KMS-11 (cell line): ENCODE measurements around the gene TBCEL.
A peak's percentile ranks its signal among the peaks of the same experiment; 100 is the strongest.

ENCODE experiments used
- H2AFZ ChIP-seq: fragments of 200-600 bp; sonication (generic); 2 replicates; pipeline ENCODE4 v1.6.1; 2016; ENCODE audit warnings: antibody characterized with exemption, mixed run types, low read depth
- H3K27ac ChIP-seq: fragments of 200-600 bp; sonication (generic); 2 replicates; pipeline ENCODE4 v1.6.1; 2016; ENCODE audit warnings: mild to moderate bottlenecking, mixed run types
- H3K27me3 ChIP-seq: fragments of 200-600 bp; sonication (generic); 2 replicates; pipeline ENCODE4 v1.6.1; 2017; ENCODE audit warnings: mild to moderate bottlenecking, low read depth, mixed run types, moderate library complexity; ENCODE audit not compliant: insufficient read depth
- H3K36me3 ChIP-seq: fragments of 200-600 bp; sonication (generic); 2 replicates; pipeline ENCODE4 v1.6.1; 2017; ENCODE audit warnings: mild to moderate bottlenecking, mixed run types; ENCODE audit not compliant: insufficient read depth
- H3K4me1 ChIP-seq: fragments of 200-600 bp; sonication (generic); 2 replicates; pipeline ENCODE4 v1.6.1; 2016; ENCODE audit warnings: mild to moderate bottlenecking, low read depth, mixed run types; ENCODE audit not compliant: poor library complexity, severe bottlenecking
- H3K4me2 ChIP-seq: fragments of 200-600 bp; sonication (generic); 2 replicates; pipeline ENCODE4 v1.7.0; 2016; ENCODE audit warnings: mild to moderate bottlenecking, mixed run types
- H3K4me3 ChIP-seq: fragments of 200-600 bp; sonication (generic); IDR thresholded peaks from 2 replicates; pipeline ENCODE4 v1.6.1; 2017; ENCODE audit warnings: low read depth, low read length, mixed read lengths; ENCODE audit not compliant: insufficient read depth
- H3K79me2 ChIP-seq: fragments of 200-600 bp; sonication (generic); 2 replicates; pipeline ENCODE4 v1.6.1; 2016; ENCODE audit warnings: low read depth, mixed run types; ENCODE audit not compliant: insufficient read depth
- H3K9ac ChIP-seq: fragments of 200-600 bp; sonication (generic); 2 replicates; pipeline ENCODE4 v1.6.1; 2016; ENCODE audit warnings: mild to moderate bottlenecking, mixed run types
- H4K20me1 ChIP-seq: fragments of 200-600 bp; sonication (generic); 2 replicates; pipeline ENCODE4 v1.6.1; 2016; ENCODE audit warnings: mild to moderate bottlenecking, mixed run types; ENCODE audit not compliant: insufficient read depth
- TF ChIP-seq, protein P1 (sequence below): fragments of 200-600 bp; sonication (generic); conservative IDR thresholded peaks from 2 replicates; pipeline ENCODE4 v1.6.1; 2017; ENCODE audit warnings: low read depth, mild to moderate bottlenecking, antibody characterized with exemption, low read length, moderate library complexity, mixed read lengths

The TBCEL gene

DNA sequence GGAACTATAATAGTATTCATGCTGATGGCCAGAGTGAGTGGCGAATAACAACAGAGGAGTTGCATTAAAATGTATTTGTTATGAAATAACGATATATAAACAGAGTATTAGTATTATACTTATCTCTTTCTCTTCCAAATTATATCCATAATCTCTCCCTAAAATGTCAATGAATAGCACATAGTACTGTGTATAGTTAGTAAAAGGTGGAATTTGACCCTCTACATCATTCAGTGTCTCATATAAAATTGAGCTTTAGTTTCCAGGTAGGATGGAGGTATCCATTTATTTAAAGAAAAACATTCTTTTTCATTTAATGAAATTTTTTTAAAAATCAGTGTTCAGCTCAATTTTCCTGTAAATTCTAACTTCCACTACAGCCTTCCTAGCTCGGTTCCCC lies 42.7 kb downstream of the TBCEL start:
- Histone ChIP-seq H2AFZ (no peak overlapping the region), H3K79me2 (no peaks in the 10 kb centered on the region), H3K27me3 (no peaks in the 10 kb centered on the region), H3K27ac (no peak overlapping the region), H4K20me1 (no peaks in the 10 kb centered on the region), H3K4me1 (peaks cover 24% of the 10 kb centered on the region), H3K36me3 (no peaks in the 10 kb centered on the region), H3K4me2 (no peak overlapping the region), H3K9ac (no peak overlapping the region), H3K4me3 (no peak overlapping the region)
- TF ChIP-seq, protein P1, sequence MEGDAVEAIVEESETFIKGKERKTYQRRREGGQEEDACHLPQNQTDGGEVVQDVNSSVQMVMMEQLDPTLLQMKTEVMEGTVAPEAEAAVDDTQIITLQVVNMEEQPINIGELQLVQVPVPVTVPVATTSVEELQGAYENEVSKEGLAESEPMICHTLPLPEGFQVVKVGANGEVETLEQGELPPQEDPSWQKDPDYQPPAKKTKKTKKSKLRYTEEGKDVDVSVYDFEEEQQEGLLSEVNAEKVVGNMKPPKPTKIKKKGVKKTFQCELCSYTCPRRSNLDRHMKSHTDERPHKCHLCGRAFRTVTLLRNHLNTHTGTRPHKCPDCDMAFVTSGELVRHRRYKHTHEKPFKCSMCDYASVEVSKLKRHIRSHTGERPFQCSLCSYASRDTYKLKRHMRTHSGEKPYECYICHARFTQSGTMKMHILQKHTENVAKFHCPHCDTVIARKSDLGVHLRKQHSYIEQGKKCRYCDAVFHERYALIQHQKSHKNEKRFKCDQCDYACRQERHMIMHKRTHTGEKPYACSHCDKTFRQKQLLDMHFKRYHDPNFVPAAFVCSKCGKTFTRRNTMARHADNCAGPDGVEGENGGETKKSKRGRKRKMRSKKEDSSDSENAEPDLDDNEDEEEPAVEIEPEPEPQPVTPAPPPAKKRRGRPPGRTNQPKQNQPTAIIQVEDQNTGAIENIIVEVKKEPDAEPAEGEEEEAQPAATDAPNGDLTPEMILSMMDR: no peak

DNA sequence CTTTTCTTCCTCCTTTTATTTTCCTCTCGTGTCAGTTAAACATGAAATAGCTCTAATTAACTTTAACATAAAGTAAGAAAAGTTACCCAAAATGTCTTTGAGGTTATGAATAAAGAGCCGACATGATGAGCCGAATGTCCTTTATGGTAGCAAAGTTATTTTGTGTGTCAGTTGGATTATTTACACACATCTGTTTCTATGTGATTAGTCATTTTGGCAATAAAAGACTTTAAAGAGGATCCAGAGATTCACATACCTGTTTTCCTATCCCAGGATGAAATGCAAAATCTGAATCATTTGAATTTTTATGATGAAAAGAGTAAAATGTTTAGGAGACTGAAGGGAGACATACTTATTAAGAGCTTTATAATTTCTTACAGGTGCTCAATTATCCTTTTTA lies 43.1 kb downstream of the TBCEL start:
- Histone ChIP-seq H3K36me3 (no peaks in the 10 kb centered on the region), H3K27ac (no peak overlapping the region), H3K27me3 (no peaks in the 10 kb centered on the region), H3K4me3 (no peak overlapping the region), H3K4me1 (peaks cover 24% of the 10 kb centered on the region), H4K20me1 (no peaks in the 10 kb centered on the region), H3K79me2 (no peaks in the 10 kb centered on the region), H2AFZ (no peak overlapping the region), H3K4me2 (peak overlapping the region; percentile 9; the same call in 1 of the 2 replicates), H3K9ac (no peak overlapping the region)
- TF ChIP-seq, protein P1: no peak

DNA sequence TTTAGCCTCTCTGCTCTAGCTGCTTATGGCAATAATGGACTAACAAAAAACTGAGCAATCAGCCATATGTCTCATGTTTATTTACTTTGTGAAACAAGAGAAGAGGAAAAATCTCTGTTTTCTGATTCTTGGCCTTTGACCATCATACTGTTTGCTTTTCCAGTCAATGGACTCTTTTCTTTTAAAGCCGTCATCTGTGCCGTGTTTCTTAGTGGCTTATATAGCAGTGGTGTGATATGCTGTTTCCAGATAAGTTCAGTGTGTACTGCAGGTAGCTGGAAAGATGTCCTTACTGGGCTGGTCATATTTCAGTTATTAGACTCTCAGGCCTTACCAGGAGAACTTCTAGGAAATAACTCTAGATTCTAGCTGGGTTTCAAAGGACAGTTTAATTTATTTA lies 43.6 kb downstream of the TBCEL start:
- no peak overlapping the region for H3K4me3 ChIP-seq
- no peaks in the 10 kb centered on the region for H4K20me1 ChIP-seq
- no peak overlapping the region; the same call in 1 of the 2 replicates for H3K27ac ChIP-seq
- H3K79me2 ChIP-seq: no peaks in the 10 kb centered on the region
- no peak overlapping the region for H2AFZ ChIP-seq
- TF ChIP-seq, protein P1: no peak
- no peaks in the 10 kb centered on the region for H3K27me3 ChIP-seq
- no peaks in the 10 kb centered on the region for H3K36me3 ChIP-seq
- H3K4me2 ChIP-seq: peak overlapping the region; percentile 9; the same call in 1 of the 2 replicates
- H3K9ac ChIP-seq: no peak overlapping the region
- H3K4me1 ChIP-seq: peaks cover 24% of the 10 kb centered on the region

DNA sequence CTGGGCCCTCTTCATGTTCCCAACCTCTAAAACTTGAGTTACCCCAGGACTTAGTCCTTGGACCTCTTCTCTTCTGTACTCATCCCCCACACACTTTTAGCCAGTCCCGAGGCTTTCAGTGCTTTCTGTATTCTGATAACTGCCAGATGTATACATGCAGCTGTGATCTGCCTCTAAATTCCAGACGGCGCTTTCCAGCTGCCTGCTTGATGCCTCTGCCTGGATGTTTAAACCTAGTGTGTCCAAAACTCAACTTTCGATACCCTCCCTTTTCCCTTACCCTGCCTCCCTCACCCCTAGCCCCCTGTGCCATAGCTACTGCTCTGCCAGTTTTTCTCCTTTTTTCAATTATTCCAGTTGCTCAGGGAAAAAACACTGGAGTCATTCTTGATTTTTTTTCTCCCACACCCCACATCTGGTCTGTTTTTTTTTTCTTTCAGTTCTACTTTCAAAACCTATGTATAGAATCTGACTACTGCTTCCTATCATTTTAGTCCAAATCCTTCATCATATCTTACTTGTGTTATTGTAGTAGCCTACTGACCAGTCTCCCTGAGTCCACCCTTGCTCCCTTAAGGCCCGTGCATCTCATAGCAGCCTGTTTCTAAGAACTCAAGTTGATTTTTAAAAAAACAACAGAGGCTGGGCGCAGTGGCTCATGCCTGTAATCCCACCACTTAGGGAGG lies 44.2 kb downstream of the TBCEL start:
- Histone ChIP-seq H3K36me3 (no peaks in the 10 kb centered on the region), H3K9ac (no peak overlapping the region), H3K79me2 (no peaks in the 10 kb centered on the region), H3K27ac (no peak overlapping the region; the same call in 1 of the 2 replicates), H3K27me3 (no peaks in the 10 kb centered on the region), H2AFZ (no peak overlapping the region), H3K4me2 (peak overlapping the region; percentile 45; the same call in 1 of the 2 replicates), H4K20me1 (no peaks in the 10 kb centered on the region), H3K4me1 (peaks cover 24% of the 10 kb centered on the region), H3K4me3 (no peak overlapping the region)
- TF ChIP-seq, protein P1: no peak
